Right cardiac atrium (tissue), 5 donors: ENCODE data around the gene PTS. TPM values are rescaled to one million over a fixed set of nuclear protein-coding genes. Genes with fewer than 3 reads are reported as not detected.

ENCODE experiments used
- ATAC-seq, 2 donors: fragments of 200-7000 bp; cut with Tn5 transposase; one replicate each; pipeline versions ENCODE4 v1.8.0 to v1.9.1; 2020; ENCODE audit warnings: moderate library complexity in 2 of 2, mild to moderate bottlenecking in 1 of 2
- DNase-seq, 3 donors: peaks; one replicate each; pipeline ENCODE4 v3.0.0-alpha.2; 2020
- H3K27ac ChIP-seq: one replicate; pipeline ENCODE4 v1.5.1; 2013; ENCODE audit warnings: mild to moderate bottlenecking, low read length, control low read depth, moderate library complexity
- H3K27me3 ChIP-seq: one replicate; pipeline ENCODE4 v1.6.1; 2013; ENCODE audit not compliant: control insufficient read depth, insufficient read depth
- H3K4me1 ChIP-seq: one replicate; pipeline ENCODE4 v1.6.1; 2013; ENCODE audit warnings: low read length; ENCODE audit not compliant: control insufficient read depth, insufficient read depth
- H3K4me3 ChIP-seq: one replicate; pipeline ENCODE4 v1.5.1; 2013; ENCODE audit warnings: low read length, control low read depth
- H3K9me3 ChIP-seq: one replicate; pipeline ENCODE4 v1.6.1; 2013; ENCODE audit warnings: low read length; ENCODE audit not compliant: control insufficient read depth
- WGBS: extraction: QIAGEN DNeasy Blood & Tissue Kit; methylation state at CpG from one replicate; pipeline ENCODE4 v1.1.7; 2013; 5-methylcytosine and 5-hydroxymethylcytosine counted together
- intact Hi-C, 4 donors: fragments of 100-400 bp; cut with DNase I; formaldehyde crosslinking; loops; one replicate each; pipeline versions ENCODE4 v1.11.0 to v1.14.0; 2022 to 2023
- polyA plus RNA-seq: library from polyadenylated mRNA; stranded (reverse); fragments of 200-250 nt; gene quantifications from one replicate; pipeline ENCODE4 v1.2.3, GENCODE V29; 2013
- total RNA-seq, 4 donors: library from RNA; stranded (reverse); fragmentation: NEBNext Ultra II Directional; extraction: Animal tissue kit (Norgen Biotek cat#: 25700); gene quantifications; one replicate each; pipeline ENCODE4 v1.2.1, GENCODE V29; 2021
- donor health status: healthy with polysubstance abuse.
- donor health status: DM: no; HTN: yes; CAD: no.
- donor health status: DM: no; HTN: no; CAD: no.
- donor health status: DM: no; HTN: yes; CAD: no; lungs with severe emphysema.
- donor health status: DM: yes; HTN: yes; CAD: no.

The PTS gene
- total and polyA plus RNA-seq, 5 donors: 22.9 to 40.7 (median 27.2) TPM

DNA sequence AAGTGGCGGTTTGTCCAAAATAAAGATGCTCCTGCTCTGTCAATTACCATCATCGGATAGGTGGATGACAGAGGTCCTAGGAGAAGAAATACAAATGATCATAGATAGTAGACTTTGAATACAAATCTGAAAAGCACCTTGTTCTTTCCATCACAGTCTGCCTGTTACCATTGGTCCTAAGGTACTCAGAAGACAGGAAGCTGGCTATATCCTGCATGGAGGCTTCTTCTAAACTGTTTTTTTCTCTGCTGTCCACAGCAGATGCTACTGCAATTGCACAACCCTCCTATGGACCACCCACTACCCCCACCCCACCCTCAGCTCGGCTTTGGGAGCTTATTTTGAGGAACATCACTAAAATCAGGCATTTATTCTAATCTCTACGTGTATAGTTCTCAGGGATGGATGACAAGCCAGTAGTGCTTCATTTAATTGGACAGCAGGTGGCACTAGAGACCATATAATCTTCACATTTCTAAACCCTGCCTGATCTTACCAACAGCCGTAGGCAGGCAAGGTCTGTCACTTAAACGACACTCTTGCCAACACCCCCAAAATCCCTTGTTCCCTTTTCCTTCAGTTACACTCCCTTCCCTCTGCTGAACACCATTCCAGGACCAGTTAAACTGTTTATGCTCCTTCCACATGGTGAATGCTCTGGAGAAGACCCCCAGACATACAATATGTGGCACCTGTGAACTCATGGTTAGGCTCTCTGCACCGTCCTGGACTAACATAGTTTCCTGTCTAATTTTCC is 6.6 kb upstream of the PTS start:
- Histone ChIP-seq H3K27me3 (no peaks in the 10 kb centered on the region), H3K4me3 (no peak overlapping the region), H3K4me1 (no peaks in the 10 kb centered on the region), H3K9me3 (no peaks in the 10 kb centered on the region), H3K27ac (no peak overlapping the region)
- intact Hi-C loops: loop anchor here in 3 of 4 donors (2.0 to 5.0 kb wide), 3 partner anchors 58 to 63 kb away; no protein-coding TSS in a partner anchor
- ATAC-seq: peak; percentile 89 to 94
- 34% methylated on average over 7 of the region's 7 CpGs for WGBS
- no peak for DNase-seq

DNA sequence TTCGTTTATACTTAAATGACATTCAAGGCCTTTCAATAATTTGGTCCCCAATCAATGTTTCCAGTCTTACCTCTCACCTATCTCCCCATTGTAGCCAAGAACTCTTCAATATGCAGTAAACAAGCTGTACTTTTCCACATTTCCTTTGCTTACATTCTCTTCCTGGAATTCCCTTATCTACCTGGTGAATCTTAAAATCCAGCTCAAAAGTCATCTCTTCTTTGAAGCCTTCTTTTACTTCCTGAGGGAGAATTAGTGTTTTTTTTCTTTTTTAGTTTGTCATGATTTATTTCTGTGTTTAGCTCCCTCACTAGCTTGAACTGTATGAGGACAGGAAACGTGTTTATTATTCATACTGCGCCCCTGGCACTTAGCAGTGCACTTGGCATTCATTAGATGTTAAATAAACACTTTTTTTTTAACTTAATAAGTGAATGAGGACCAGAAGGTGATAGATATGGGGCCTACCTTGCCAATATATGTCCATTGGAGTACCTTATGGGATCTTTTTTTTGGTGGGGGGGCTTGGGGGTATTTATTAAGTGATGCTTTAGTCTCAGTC is 4.9 kb upstream of the PTS start:
- DNase-seq (no peak), ATAC-seq (no peak)
- WGBS: 67% methylated on average over 3 of the region's 3 CpGs
- no peak overlapping the region for H3K4me3 ChIP-seq
- H3K27me3 ChIP-seq: no peaks in the 10 kb centered on the region
- no peaks in the 10 kb centered on the region for H3K9me3 ChIP-seq
- intact Hi-C loops: loop anchor here in 1 of 4 donors (2.0 kb wide), 1 partner anchor 59 kb away; no protein-coding TSS in a partner anchor
- no peaks in the 10 kb centered on the region for H3K4me1 ChIP-seq
- no peak overlapping the region for H3K27ac ChIP-seq

DNA sequence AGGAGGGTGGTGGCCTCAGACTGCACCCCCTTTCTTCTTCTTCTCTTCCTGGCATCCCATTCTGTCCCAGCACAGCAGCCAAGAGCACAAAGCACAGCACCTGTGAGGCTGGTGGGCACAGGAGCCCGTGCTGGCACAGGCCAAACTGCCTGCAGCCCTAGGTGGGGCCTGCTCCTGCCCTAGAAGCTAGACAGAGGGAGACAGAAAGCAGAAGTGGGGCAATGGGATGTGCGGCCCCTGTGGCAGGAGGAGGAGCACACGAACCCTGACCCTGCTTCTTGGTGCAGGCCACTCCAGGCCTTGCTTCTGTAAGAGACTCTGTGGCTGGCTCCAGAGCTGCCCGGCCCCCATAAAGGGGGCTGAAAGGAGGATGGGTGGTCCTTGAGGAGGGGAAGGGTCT is 3.9 kb upstream of the PTS start:
- ATAC-seq (no peak), DNase-seq (no peak)
- WGBS: 76% methylated on average over 4 of the region's 4 CpGs
- intact Hi-C loops: no loop called here
- H3K9me3 ChIP-seq: no peaks in the 10 kb centered on the region
- no peaks in the 10 kb centered on the region for H3K27me3 ChIP-seq
- H3K27ac ChIP-seq: no peak overlapping the region
- H3K4me1 ChIP-seq: no peaks in the 10 kb centered on the region
- H3K4me3 ChIP-seq: no peak overlapping the region

DNA sequence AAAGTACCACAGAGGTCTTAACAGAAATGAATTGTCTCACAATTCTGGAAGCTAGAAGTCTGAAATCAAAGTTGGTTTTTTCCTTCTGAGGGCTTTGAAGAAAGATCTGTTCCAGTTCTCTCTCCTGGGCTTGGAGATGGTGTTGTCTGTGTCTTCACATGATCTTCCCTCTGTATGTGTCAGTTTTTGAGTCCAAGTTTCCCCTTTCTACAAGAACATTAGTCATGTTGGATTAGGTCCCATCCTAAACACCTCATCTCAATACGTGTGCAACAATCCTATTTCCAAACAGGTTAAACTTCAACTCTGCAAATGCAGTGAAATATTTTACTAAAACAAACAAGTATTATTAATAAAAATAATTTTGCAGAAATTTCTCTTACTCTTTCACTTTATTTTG is 3.1 kb upstream of the PTS start:
- no peak for ATAC-seq
- H3K9me3 ChIP-seq: no peaks in the 10 kb centered on the region
- intact Hi-C loops: no loop called here

DNA sequence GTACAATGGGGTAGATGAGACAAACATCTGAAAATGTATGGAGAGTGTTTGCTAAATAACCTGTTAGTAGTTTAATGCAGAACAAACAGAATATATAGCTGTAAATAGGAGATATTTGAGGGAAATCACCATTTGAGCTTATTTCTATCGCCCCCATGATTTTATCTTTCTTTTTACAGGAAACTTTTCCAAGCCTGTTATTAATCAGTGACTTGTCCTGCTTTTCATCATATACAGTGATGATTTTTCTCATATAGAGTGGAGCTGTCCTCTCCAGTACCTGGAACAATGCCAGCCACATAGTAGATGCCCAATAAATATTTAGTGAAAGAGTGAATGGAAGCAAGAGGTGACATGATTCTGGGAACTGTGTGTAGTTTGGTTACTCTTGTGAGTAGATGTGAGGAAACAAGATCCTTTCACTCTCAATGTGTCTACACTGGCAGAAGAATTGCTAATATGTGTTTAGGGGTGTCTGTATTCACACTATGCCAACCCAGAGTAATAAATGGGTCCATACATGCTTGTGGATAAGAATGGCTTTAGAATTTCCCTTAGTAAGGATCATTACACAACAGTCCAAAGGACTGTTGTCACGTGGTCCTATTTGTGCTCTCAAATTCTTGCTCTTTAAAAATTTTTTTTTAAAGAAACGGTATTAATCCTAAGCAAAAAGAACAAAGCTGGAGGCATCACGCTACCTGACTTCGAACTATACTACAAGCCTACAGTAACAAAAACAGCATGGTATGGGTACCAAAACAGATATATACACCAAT is 2.3 kb upstream of the PTS start:
- peaks cover 3% of the 10 kb centered on the region for H3K4me1 ChIP-seq
- no peak overlapping the region for H3K4me3 ChIP-seq
- intact Hi-C loops: no loop called here
- WGBS: 85% methylated on average over 5 of the region's 5 CpGs
- H3K27me3 ChIP-seq: no peaks in the 10 kb centered on the region
- no peaks in the 10 kb centered on the region for H3K9me3 ChIP-seq
- H3K27ac ChIP-seq: no peak overlapping the region
- no peak for ATAC-seq
- no peak for DNase-seq

More for the DNA sequence above, 3.1 kb upstream of the PTS start:
- no peak for DNase-seq
- WGBS: 30% methylated on average over 1 of the region's 1 CpG
- Histone ChIP-seq H3K27me3 (no peaks in the 10 kb centered on the region), H3K27ac (no peak overlapping the region), H3K4me3 (no peak overlapping the region), H3K4me1 (peaks cover 3% of the 10 kb centered on the region)

DNA sequence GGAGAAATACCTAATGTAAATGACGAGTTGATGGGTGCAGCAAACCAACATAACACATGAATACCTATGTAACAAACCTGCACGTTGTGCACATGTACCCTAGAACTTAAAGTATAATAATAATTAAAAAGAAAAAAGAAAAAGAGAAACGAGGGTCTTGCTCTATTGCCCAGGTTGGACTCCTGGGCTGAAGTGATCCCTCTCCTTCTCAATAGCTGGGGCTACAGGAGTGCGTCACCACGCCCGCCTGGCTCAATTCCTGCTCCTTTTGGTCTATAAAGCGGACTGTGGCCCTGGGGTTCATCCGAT is 521 bp upstream of the PTS start:
- DNase-seq (peak in 1 of 3 donors; percentile 81), ATAC-seq (no peak)
- WGBS: 39% methylated on average over 8 of the region's 8 CpGs
- intact Hi-C loops: no loop called here
- no peaks in the 10 kb centered on the region for H3K9me3 ChIP-seq
- peak overlapping the region; percentile 94 for H3K27ac ChIP-seq
- peaks cover 3% of the 10 kb centered on the region for H3K4me1 ChIP-seq
- no peaks in the 10 kb centered on the region for H3K27me3 ChIP-seq
- H3K4me3 ChIP-seq: peak overlapping the region; percentile 39

DNA sequence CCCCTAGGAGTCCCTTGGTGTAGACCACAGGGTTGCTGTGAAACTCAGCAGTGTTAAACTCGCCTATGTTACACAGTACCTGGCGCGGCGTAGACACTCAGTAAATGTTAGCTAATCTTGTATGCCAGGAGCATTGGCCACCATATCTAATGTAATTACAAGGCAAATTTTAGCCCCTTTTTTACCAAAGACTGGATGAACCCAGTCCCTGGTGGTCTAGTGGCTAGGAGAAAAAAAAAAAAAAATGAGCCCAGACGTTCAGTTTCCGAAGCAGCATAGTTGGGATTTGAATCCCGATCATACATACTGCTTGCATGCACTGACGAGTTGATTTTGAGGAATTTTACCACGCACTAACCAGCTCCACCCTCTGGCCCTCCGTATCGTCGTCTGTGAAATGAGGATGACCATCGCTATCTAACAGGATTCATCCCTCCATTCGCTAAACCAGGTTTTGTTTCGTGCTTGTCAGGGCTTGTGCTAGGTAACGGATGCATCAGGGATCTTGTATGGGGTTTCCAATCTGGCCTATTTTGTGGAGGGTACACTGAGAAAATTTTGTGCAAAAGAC is 688 bp downstream of the PTS start:
- H3K27me3 ChIP-seq: no peaks in the 10 kb centered on the region
- peak; percentile 9 to 53 for ATAC-seq
- DNase-seq: no peak
- no peaks in the 10 kb centered on the region for H3K9me3 ChIP-seq
- peak overlapping the region; percentile 39 for H3K4me3 ChIP-seq
- H3K4me1 ChIP-seq: peaks cover 3% of the 10 kb centered on the region
- intact Hi-C loops: no loop called here
- peak overlapping the region; percentile 94 for H3K27ac ChIP-seq
- WGBS: 4% methylated on average over 16 of the region's 16 CpGs

DNA sequence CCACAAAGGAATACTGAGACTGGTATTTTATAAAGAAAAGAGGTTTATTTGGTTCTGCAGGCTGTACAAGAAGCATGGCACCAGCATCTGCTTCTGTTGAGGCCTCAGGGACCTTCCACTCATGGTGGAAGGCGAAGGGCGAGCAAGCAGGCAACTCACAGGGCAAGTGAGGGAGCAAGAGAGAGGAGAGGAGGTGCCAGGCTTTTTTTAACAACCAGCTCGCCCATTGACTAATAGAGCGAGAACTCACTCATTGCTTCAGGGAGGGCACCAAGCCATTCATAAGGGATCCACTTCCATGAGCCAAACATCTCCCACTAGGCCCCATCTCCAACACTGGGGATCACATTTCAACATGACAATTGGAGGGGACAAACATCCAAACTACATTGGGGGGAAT is 1.2 kb downstream of the PTS start:
- no peak for ATAC-seq
- Histone ChIP-seq H3K4me1 (peaks cover 3% of the 10 kb centered on the region), H3K27me3 (no peaks in the 10 kb centered on the region), H3K9me3 (no peaks in the 10 kb centered on the region), H3K4me3 (no peak overlapping the region), H3K27ac (no peak overlapping the region)
- WGBS: 92% methylated on average over 4 of the region's 4 CpGs
- no peak for DNase-seq
- intact Hi-C loops: no loop called here

DNA sequence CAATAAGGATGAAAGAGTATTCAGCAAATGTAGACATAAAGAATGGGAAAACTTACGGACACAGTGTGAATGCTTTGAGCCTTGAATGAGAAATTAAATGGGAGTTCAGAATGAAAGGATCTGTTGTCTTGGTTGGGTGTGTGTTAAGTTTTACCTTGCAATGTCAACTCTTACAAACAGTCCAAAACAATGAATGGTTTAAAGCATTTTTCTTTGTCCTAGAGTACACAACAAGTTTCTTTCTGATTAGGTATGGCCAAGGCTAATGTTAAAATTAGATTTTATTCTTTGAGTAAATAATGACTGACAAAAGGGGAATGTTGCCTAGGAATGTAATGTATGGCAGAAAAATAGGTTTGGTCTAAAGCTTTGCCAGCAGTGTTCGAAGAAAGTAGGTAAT is 2.5 kb downstream of the PTS start:
- intact Hi-C loops: no loop called here

DNA sequence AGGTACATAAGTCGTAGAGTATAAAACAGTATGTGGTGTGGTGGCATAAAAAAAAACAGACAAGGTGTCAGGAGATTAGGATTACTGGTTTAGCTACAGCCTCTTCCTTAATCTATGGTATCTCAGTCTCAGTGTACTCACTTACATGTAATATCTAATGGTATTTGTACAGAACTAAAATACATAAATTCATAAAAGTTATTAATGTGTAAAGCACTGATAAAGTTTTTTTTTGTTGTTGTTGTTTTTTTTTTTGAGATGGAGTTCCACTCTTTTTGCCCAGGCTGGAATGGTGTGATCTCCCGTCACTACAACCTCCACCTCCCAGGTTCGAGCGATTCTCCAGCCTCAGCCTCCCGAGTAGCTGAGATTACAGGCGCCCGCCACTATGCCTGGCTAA is 2.9 kb downstream of the PTS start:
- intact Hi-C loops: no loop called here
- 95% methylated on average over 7 of the region's 7 CpGs for WGBS

More for the DNA sequence above, 2.5 kb downstream of the PTS start:
- no peak for ATAC-seq
- DNase-seq: no peak
- Histone ChIP-seq H3K9me3 (no peaks in the 10 kb centered on the region), H3K27ac (no peak overlapping the region), H3K4me1 (peaks cover 3% of the 10 kb centered on the region), H3K27me3 (no peaks in the 10 kb centered on the region), H3K4me3 (no peak overlapping the region)
- whole genome bisulfite sequencing: 97% methylated on average over 2 of the region's 2 CpGs

More for the DNA sequence above, 2.9 kb downstream of the PTS start:
- Histone ChIP-seq H3K27me3 (no peaks in the 10 kb centered on the region), H3K27ac (no peak overlapping the region), H3K4me3 (no peak overlapping the region), H3K9me3 (no peaks in the 10 kb centered on the region), H3K4me1 (peaks cover 3% of the 10 kb centered on the region)
- no peak for ATAC-seq
- DNase-seq: no peak
